LNCAP (cell line): Measurements from ENCODE around the gene SLC9A8.
A peak's percentile ranks its signal among the peaks of the same experiment; 100 is the strongest.

Experiments used
- TF ChIP-seq, protein P1 (sequence below): fragments of 450-650 bp; IDR thresholded peaks from 2 replicates; pipeline ENCODE4 v1.5.1; 2017; ENCODE audit warnings: mild to moderate bottlenecking

SLC9A8 gene

GRCh38 chr20:49882171-49882970 is 69.7 kb downstream of the SLC9A8 start:
- TF ChIP-seq, protein P1, sequence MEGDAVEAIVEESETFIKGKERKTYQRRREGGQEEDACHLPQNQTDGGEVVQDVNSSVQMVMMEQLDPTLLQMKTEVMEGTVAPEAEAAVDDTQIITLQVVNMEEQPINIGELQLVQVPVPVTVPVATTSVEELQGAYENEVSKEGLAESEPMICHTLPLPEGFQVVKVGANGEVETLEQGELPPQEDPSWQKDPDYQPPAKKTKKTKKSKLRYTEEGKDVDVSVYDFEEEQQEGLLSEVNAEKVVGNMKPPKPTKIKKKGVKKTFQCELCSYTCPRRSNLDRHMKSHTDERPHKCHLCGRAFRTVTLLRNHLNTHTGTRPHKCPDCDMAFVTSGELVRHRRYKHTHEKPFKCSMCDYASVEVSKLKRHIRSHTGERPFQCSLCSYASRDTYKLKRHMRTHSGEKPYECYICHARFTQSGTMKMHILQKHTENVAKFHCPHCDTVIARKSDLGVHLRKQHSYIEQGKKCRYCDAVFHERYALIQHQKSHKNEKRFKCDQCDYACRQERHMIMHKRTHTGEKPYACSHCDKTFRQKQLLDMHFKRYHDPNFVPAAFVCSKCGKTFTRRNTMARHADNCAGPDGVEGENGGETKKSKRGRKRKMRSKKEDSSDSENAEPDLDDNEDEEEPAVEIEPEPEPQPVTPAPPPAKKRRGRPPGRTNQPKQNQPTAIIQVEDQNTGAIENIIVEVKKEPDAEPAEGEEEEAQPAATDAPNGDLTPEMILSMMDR: no peak

- TF ChIP-seq, protein P1: no peak
Observed at GRCh38 chr20:49883246-49883802, 70.7 kb downstream of the SLC9A8 start.

GRCh38 chr20:49885558-49886332 is 73.1 kb downstream of the SLC9A8 start:
- TF ChIP-seq, protein P1: no peak

DNA sequence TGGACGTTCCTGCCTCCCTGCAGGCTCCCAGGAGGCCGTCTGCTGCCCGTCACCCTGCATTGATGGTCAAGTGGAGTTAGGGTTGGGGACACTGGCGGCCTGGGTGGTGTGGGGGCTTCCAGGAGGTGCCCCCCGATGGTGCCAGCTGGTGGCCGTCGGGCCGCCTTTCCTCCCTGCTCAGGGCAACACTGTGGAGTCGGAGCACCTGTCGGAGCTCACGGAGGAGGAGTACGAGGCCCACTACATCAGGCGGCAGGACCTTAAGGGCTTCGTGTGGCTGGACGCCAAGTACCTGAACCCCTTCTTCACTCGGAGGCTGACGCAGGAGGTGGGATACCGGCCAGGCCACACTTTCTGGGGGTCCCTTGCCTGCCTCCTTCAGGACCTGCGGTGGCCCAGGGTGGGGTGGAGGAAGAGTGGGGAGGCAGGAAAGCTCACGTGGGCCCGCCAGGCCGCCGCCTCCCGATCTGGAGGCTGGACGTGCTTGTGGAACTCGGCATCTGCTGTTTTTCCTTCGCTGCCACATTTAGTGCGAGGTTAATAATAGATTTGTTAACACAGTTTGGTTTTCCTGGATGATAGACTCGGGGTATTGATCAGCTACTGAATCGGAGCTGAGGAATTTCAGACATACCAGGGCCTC is 74.1 kb downstream of the SLC9A8 start:
- TF ChIP-seq, protein P1: no peak

DNA sequence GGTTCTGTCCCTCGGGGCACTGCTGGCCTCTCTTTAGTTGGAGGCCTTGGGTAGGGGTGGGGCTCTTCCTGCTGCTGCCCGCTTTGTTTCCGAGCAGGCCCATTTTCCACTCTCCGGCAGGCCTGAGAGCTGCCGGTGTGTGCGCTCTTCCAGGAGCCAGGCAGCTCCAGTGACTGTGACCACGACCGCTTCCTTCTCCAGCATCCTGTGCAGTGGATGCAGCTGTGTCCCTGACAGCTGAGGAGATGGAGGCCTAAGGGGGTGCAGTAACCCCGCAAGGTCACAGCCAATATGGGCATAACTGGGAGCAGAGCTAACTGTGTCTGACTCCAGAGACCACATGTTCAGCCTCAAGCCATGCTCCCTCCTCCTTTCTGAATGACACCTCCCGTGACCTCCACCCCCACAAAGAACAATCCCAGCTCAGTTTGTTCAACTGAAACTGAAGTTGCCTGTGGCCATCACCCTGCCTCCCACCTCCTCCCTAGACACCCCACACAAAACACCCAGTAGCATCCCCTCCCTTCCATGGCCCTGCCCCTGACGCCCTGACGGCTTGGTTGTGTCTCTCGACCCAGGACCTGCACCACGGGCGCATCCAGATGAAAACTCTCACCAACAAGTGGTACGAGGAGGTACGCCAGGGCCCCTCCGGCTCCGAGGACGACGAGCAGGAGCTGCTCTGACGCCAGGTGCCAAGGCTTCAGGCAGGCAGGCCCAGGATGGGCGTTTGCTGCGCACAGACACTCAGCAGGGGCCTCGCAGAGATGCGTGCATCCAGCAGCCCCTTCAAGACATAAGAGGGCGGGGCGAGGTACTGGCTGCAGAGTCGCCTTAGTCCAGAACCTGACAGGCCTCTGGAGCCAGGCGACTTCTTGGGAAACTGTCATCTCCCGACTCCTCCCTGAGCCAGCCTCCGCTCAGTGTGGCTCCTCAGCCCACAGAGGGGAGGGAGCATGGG is 74.9 kb downstream of the SLC9A8 start:
- TF ChIP-seq, protein P1: no peak

DNA sequence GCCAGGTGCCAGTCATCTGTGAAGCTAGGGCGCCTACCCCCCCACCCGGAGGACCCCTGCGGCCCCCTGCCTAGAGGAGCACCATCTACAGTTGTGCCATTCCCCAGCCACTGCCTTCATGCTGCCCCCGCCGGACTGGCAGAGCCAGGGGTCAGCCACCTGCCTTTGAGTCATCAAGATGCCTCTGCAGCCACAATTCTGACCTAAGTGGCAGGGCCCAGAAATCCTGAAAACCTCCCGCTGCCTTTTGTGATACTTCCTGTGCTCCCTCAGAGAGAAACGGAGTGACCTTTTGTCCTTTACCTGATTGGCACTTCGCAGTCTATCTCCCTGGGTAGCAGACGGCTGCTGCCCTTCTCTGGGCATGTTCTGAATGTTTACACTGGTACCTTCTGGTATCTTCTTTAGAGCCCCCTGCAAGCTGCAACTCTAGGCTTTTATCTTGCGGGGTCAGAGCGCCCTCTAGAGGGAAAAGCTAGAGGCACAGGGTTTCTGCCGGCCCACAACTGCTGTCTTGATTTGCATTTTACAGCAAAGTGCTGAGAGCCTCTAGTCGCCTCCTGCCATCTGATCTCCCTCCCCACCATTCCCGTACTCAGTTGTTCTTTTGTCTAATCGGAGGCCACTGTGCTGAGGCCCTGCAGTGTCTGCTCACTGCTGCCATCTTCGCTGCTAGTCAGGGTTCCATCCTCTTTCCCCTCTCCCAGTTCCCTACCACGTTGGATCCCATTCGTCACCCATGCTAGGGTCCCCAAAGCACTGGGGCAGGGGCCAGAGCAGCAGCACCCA is 75.8 kb downstream of the SLC9A8 start:
- TF ChIP-seq, protein P1: peak; percentile 96
